Keratinocyte (primary cell): ENCODE data around the gene CREB3L2. TPM values are rescaled to one million over a fixed set of nuclear protein-coding genes. Genes with fewer than 3 reads are reported as not detected.
A peak's percentile ranks its signal among the peaks of the same experiment; 100 is the strongest.

Experiments used
- DNase-seq: peaks from one replicate; pipeline ENCODE4 v3.0.0-alpha.2; 2011; ENCODE audit warnings: low read depth, missing footprints, low spot score
- FAIRE-seq: peaks from 2 replicates; lab custom pipeline; 2011; peaks lifted over from hg19 to GRCh38; lab: Jason Lieb, UNC
- H2AFZ ChIP-seq: 2 replicates; pipeline ENCODE4 v1.6.0; 2012; ENCODE audit warnings: low read length, control low read depth, inconsistent platforms; ENCODE audit not compliant: control insufficient read depth
- H3K27ac ChIP-seq: 2 replicates; pipeline ENCODE4 v1.5.1; 2011; ENCODE audit warnings: low read length; ENCODE audit not compliant: control insufficient read depth, insufficient read depth
- H3K27me3 ChIP-seq: 3 replicates; pipeline ENCODE4 v1.6.0; 2011; ENCODE audit warnings: low read length; ENCODE audit not compliant: control insufficient read depth, insufficient read depth; ENCODE audit errors: extremely low read depth
- H3K36me3 ChIP-seq, 2 experiments: 2 replicates in 1 of 2; 3 replicates in 1 of 2; pipeline ENCODE4 v1.5.1; 2011; ENCODE audit warnings: low read length in 2 of 2, mild to moderate bottlenecking in 1 of 2; ENCODE audit not compliant: control insufficient read depth in 2 of 2, insufficient read depth in 2 of 2; ENCODE audit errors: extremely low read depth in 1 of 2
- H3K4me1 ChIP-seq: 3 replicates; pipeline ENCODE4 v1.5.1; 2011; ENCODE audit warnings: low read length; ENCODE audit not compliant: control insufficient read depth, insufficient read depth; ENCODE audit errors: extremely low read depth
- H3K4me2 ChIP-seq: 3 replicates; pipeline ENCODE4 v1.6.0; 2011; ENCODE audit warnings: low read depth, low read length; ENCODE audit not compliant: control insufficient read depth, insufficient read depth; ENCODE audit errors: extremely low read depth
- H3K4me3 ChIP-seq, 3 experiments: fragments of 200-600 bp in 1 of 3; sonication (generic) in 1 of 3; 2 replicates in 2 of 3; 3 replicates in 1 of 3; pipeline ENCODE4 v1.5.1; 2011 to 2016; ENCODE audit warnings: low read length in 3 of 3, mild to moderate bottlenecking in 3 of 3, control low read depth in 2 of 3, inconsistent platforms in 1 of 3, low read depth in 1 of 3, mixed read lengths in 1 of 3, mixed run types in 1 of 3, moderate library complexity in 1 of 3; ENCODE audit not compliant: control insufficient read depth in 2 of 3, insufficient read depth in 2 of 3; ENCODE audit errors: extremely low read depth in 1 of 3
- H3K79me2 ChIP-seq: 2 replicates; pipeline ENCODE4 v1.6.0; 2012; ENCODE audit warnings: low read length; ENCODE audit not compliant: control insufficient read depth, insufficient read depth
- H3K9ac ChIP-seq: 3 replicates; pipeline ENCODE4 v1.6.0; 2011; ENCODE audit warnings: low read length; ENCODE audit not compliant: control insufficient read depth, insufficient read depth; ENCODE audit errors: extremely low read depth
- H3K9me1 ChIP-seq: 3 replicates; pipeline ENCODE4 v1.6.0; 2011; ENCODE audit warnings: low read length; ENCODE audit not compliant: control insufficient read depth, insufficient read depth; ENCODE audit errors: extremely low read depth
- H3K9me3 ChIP-seq: 2 replicates; pipeline ENCODE4 v1.5.1; 2012; ENCODE audit warnings: low read depth, low read length; ENCODE audit not compliant: control insufficient read depth
- H4K20me1 ChIP-seq: 3 replicates; pipeline ENCODE4 v1.6.0; 2011; ENCODE audit warnings: low read length; ENCODE audit not compliant: control insufficient read depth, insufficient read depth; ENCODE audit errors: extremely low read depth
- CTCF ChIP-seq, 3 experiments: IDR thresholded peaks in 1 of 3; conservative IDR thresholded peaks in 1 of 3; optimal IDR thresholded peaks in 1 of 3; 2 replicates in 2 of 3; 3 replicates in 1 of 3; pipeline versions ENCODE3 to v1.5.1; 2011; ENCODE audit warnings: low read length in 3 of 3, mild to moderate bottlenecking in 3 of 3, moderate library complexity in 2 of 3, control low read depth in 1 of 3, inconsistent platforms in 1 of 3; ENCODE audit not compliant: insufficient read depth in 2 of 3; ENCODE audit errors: extremely low read depth in 1 of 3
- EZH2 ChIP-seq: IDR thresholded peaks from one replicate; pipeline ENCODE4 v1.6.1; 2012; ENCODE audit warnings: inconsistent platforms, mild to moderate bottlenecking, low read length, moderate library complexity
- dilution Hi-C: fragments of 300-500 bp; cut with MboI; formaldehyde crosslinking; loops from one replicate; pipeline ENCODE4 v1.7.0; 2020; ENCODE audit warnings: low sequenced_read_pairs; ENCODE audit not compliant: extremely low pct_ligation_motif_present
- polyA plus RNA-seq, 5 experiments: library from polyadenylated mRNA; depleted of rRNA in 3 of 5; stranded (reverse) in 3 of 5; stranded (forward) in 1 of 5; unstranded in 1 of 5; fragments of >200 nt; gene quantifications; 1 replicate in 1 of 5; 2 replicates in 3 of 5; 3 replicates in 1 of 5; pipeline versions ENCODE4 v1.2.1 to v1.2.3, GENCODE V29; 2011 to 2012; ENCODE audit warnings: missing spikeins in 2 of 5, low read depth in 1 of 5, low replicate concordance in 1 of 5

The CREB3L2 gene
- polyA plus RNA-seq, 1 donor (not counting 4 experiments of a cell fraction or from before 2014, with no cell fraction given): 12.8 TPM

GRCh38 chr7:137847568-137848050 is 154.3 kb downstream of the CREB3L2 start:
- no peak for DNase-seq
- Histone ChIP-seq H3K36me3 (no peaks in the 10 kb centered on the region), H3K4me1 (no peaks in the 10 kb centered on the region), H3K27ac (no peak overlapping the region), H3K4me3 (no peak overlapping the region), H3K4me2 (no peak overlapping the region), H3K27me3 (peaks cover 46% of the 10 kb centered on the region), H3K9me1 (no peaks in the 10 kb centered on the region), H2AFZ (no peak overlapping the region), H3K9me3 (no peaks in the 10 kb centered on the region), H3K79me2 (no peaks in the 10 kb centered on the region), H4K20me1 (no peaks in the 10 kb centered on the region), H3K9ac (no peak overlapping the region)
- TF ChIP-seq CTCF (optimal IDR thresholded peaks at IDR 0.05 in 1 of 3, IDR thresholded peaks at IDR 0.05 in 1 of 3, conservative IDR thresholded peaks at IDR 0.05 in 1 of 3; ENCODE audit: extremely low read depth in 1 of 3, insufficient read depth in 2 of 3, low read length in 3 of 3) (no peak), EZH2 (peak; percentile 89)
- dilution Hi-C loops: no loop called here
- no peak for FAIRE-seq

- H4K20me1 ChIP-seq: no peaks in the 10 kb centered on the region
- no peaks in the 10 kb centered on the region for H3K79me2 ChIP-seq
- H3K27ac ChIP-seq: no peak within 1 kb of the TSS
- no peak within 1 kb of the TSS for H3K9ac ChIP-seq
- no peaks in the 10 kb centered on the region for H3K4me1 ChIP-seq
- H3K4me2 ChIP-seq: peak within 1 kb of the TSS; percentile 37
- no peaks in the 10 kb centered on the region for H3K36me3 ChIP-seq
- TF ChIP-seq EZH2 (peak; percentile 99), CTCF (optimal IDR thresholded peaks at IDR 0.05 in 1 of 3, IDR thresholded peaks at IDR 0.05 in 1 of 3, conservative IDR thresholded peaks at IDR 0.05 in 1 of 3; ENCODE audit: extremely low read depth in 1 of 3, insufficient read depth in 2 of 3, low read length in 3 of 3) (no peak)
- DNase-seq: no peak
- no peaks in the 10 kb centered on the region for H3K9me1 ChIP-seq
- peaks cover 46% of the 10 kb centered on the region for H3K27me3 ChIP-seq
- FAIRE-seq: no peak
- peak within 1 kb of the TSS in 1 of 3 experiments; percentile 34 for H3K4me3 ChIP-seq
- H3K9me3 ChIP-seq: no peaks in the 10 kb centered on the region
- no peak within 1 kb of the TSS for H2AFZ ChIP-seq
- dilution Hi-C loops: no loop called here
Observed at GRCh38 chr7:137846827-137847567, 154.9 kb downstream of the CREB3L2 start, which contains the start of gene DGKI. DGKI (minus strand) TSS chr7:137846974.
